Stimulated activated CD4-positive, alpha-beta T cell treated with anti-CD3 and anti-CD28 coated beads, TNF-alpha, amount 100 ng/mL, for 4 hours (primary cell): ENCODE results near the gene SEPTIN8.

Experiments
- DNase-seq, 3 experiments: peaks; one replicate each; pipeline ENCODE4 v3.0.0-alpha.2; 2020; ENCODE audit warnings: low read depth in 3 of 3

SEPTIN8 gene

DNA sequence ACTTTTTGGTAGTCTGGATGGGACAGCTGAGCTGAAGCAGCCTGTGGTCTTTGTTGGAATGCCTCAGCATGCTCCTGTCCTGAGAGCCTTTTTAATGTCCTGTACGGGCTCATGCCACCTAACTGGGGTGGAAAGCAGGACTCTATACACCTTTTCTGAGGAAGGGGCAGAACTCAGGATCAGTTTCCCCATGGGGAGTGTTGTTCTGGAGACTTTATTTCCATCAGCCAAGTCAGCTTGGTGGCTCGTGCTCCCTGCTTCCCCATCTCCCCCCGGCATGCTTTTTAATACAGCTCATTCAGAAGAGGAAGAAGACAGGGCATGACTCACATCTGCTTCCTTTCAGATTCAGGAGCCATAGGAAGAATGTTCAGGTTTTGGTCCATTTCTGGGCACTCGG lies 5.1 kb upstream of the SEPTIN8 start:
- DNase-seq = no peak

DNA sequence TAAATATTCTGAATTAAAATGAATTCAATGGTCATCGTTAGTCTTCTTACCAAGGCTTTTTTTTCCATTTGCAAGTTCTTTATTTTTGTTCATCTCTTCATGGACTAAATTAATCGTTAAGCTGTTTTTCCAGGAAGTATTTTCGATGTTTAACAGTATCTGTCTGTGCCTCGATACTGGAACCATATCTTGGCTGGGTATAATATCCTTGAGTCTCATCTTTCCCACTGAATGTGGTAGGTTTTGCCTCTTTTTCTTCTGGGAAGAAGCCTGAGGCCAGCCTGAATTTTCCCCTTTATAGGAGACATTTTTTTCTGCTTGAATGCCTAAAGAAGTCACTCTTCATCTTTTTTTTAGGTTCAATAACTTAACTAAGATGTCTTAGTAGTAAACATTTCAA lies 4.0 kb upstream of the SEPTIN8 start:
- DNase-seq = no peak

DNA sequence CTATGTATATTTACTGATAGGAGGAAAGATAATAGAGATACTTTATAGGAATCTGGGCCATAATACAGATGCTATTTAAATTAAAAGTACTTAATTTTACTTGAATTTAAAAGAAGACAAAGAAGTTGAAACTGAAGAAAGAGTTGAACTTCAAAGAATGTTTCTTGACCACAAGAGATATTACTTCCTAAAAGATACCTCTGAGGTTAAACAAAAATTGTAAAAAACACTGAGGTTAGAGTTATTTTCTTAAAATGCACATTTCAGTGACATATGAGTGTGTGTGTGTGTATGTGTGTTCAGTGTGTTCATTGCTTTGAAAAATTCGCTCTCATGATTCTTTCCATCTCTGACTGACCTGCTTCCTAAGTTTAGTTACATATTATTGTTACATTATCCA lies 3.5 kb upstream of the SEPTIN8 start:
- no peak for DNase-seq

DNA sequence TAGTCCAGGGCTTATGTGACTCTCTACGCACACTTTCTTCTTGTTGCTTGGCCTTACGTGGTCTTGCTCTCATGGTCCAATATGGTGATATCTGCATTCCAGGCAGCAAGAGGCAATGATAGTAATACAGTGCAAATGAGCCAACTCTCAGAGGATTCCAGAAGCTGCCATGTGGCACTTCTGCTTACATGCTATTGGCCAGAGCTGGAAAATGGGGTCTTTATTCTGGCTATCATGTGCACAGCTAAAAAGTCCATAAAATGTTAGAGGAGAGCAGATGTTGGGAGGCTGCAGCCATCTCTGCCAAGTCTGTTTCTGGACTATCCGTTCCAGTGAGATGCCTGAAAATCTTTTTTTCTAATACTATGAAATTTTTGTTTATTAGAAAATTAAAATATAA lies 2.9 kb upstream of the SEPTIN8 start:
- DNase-seq = no peak

- DNase-seq = no peak
These were observed 1.8 kb upstream of the SEPTIN8 start for GRCh38 chr5:132778856-132779255.

- no peak for DNase-seq
These were observed 1.1 kb upstream of the SEPTIN8 start for GRCh38 chr5:132778129-132778528.

DNA sequence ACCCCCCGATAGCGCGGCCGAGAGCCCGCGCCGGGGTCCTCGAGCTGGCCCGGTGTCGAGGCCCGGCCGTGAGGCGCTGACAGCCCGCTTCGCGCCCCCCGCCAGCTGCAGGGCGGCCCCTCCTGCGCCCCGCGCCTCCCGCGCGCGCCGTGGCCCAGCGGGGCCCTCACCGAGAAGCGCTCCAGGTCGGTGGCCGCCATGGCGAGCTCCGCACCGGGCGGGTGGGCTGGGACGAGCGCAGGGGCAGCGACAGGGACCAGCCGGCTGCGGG lies 166 bp downstream of the SEPTIN8 start:
- DNase-seq = peak in 1 of 3 experiments; percentile 5

DNA sequence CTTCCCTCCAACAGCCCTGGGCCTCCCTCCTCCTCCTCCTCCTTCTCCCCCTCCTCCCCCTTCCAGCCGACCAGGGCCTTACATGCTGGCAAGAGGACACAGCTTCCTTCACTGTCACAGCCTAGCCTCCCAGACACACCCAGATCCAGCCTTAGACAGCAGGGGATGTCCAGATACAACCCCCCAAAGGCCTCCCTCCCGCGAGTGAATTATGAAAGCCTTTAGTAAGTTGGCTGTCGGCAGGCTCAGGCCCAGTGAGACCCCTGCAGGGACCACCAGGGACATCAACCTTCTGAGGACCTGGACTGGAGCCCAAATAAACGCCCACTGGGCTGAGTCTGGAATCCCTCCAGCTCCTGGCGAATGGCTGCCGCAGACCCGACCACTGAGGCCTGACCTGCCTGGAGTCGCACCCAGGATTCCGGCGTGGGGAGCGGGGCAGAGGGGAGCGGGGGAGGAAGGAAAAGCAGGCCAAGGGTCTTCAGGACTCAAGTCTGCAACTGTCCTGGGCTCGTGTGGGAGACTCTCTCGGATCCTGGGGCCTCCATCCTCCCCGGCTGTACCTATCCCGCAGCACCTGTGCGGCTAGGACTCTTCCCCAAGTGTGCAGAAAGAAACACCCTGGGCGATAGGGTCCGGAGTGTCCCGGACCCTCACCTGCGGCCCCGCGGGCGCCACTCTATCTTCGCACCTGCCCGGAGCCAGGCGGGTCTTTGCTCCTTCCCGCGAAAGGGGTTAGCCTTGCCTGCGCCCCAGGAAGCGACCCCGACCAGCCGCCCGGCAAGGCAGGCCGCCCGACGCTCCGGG lies 705 bp downstream of the SEPTIN8 start:
- no peak for DNase-seq

GRCh38 chr5:132775476-132775961 lies 1.5 kb downstream of the SEPTIN8 start:
- no peak for DNase-seq

GRCh38 chr5:132774896-132775295 lies 2.1 kb downstream of the SEPTIN8 start:
- no peak for DNase-seq

DNA sequence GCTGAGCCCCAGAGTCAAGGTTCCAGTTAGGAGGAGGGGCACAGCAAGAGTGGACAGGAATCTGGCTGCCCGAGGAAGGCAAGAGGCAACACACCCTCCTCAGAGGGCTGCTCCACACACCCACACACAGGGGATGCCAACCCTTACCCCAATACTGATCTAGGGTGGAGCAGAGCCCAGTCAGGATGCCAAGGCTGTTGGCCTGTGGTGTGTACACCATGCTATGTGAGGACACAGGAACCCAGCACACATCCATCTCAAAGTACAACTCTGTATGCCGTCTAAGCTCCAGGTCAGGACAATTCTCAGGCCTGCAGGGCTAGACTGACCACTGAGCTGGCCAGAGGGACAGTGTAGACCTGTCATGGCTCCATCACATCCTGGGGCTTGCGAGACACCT lies 2.6 kb downstream of the SEPTIN8 start:
- DNase-seq = no peak

GRCh38 chr5:132773601-132774355 lies 3.3 kb downstream of the SEPTIN8 start:
- no peak for DNase-seq

DNA sequence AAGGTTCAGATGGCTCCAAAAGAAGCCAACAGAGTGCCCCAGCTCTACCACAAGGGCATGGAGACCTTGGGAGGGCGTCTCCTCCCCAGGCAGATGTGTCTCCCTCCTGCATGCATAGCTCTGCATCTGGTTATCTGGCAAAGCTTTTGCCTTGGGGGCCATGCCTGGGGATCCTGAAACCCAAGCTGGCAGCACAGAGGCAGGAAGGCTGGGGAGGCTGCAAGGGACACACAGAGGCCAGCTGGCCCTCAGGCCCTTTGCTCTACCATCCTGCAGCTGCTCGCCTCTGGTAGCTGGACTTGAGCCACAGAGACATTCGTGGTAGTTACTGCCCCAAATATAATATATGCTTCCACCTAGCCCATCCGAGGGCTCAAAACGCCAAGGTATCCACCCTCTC lies 3.9 kb downstream of the SEPTIN8 start:
- no peak for DNase-seq

DNA sequence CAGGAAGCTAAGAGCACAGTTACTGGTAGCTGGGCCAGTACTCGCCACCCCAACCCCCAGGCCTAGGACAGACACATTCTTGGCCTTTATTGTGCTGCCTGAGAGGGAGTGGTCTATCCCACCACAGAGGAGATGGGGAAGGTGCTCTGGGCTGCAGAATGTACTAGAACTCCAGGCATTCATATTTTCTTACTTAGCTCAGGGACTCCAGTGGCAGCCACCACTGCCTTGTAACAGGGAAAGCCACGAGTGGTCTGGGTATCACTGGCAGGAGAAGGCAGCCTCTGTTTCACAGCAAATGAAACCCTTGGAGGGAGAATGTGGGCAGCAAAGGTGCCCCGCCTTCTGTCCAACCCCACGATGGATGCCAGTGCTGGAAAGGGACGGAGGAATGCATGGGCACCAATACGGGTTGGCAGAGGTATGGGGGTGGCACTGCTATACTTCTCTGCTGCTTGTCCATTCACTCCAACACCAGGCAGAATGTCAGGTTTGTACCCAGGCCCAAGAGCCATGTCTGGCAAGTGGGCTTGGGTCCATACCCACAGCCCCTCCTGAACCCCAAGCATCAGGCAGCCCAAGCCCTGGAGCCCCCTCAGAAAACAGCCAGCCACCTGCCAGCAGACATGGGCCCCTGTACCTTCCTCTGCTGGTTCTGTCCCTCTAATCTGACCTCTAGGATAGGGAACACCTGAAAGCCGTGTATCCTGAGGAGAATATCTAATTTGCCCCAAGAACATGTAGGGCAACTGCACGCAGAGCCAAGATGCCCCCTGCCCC lies 4.6 kb downstream of the SEPTIN8 start:
- no peak for DNase-seq

GRCh38 chr5:132771503-132771998 lies 5.5 kb downstream of the SEPTIN8 start:
- DNase-seq = no peak

GRCh38 chr5:132770476-132771159 lies 6.4 kb downstream of the SEPTIN8 start:
- no peak for DNase-seq

DNA sequence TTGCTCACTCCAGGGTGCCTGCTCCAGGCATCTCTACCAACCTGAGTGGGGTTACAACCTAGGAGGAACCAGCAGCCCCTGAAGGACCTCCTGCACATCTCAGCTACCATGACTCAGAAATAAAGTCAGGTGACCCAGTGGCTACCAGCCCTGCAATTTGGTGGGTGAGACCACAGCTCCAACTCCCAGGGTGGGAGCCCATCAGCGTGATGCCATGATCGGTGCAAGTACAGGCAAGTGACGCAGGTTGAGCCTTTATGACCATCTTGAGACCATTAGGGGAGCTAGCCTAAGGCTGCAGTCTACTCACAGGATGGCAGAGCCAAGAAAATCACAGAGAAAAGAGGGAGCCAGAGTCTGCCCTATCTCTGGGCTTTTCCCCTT lies 8.6 kb downstream of the SEPTIN8 start:
- no peak for DNase-seq

DNA sequence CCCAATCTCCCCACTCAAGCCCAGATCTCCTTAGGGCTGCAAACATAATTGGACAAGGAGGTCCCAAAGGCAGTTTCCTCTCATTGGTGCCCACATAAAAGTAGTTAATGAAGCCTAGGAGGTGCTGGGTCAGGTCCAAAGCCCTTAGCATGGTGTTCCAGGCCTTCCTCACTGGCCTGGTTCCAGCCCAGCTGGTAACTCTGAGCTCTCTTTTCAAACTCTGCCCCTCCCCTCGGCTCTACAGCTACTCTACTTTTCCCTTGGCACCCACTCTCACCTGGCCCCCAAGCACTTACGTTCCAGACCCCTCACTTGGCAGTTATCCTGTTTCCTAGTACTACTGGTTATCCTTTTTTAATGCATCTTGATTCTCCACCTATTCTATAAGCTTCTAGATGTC lies 9.9 kb downstream of the SEPTIN8 start:
- no peak for DNase-seq

DNA sequence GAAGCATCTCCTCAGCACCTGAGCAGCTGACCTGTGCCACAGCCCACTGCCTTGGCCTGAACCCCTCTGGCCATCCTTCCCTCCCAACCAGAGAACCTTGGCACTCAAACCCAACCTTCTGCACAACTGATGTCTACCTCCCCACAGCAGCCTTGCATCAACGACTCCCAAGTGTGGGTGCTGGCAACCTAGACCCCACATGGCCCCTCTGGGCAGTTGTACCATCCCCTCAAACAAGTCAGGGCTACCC lies 10.3 kb downstream of the SEPTIN8 start:
- no peak for DNase-seq

DNA sequence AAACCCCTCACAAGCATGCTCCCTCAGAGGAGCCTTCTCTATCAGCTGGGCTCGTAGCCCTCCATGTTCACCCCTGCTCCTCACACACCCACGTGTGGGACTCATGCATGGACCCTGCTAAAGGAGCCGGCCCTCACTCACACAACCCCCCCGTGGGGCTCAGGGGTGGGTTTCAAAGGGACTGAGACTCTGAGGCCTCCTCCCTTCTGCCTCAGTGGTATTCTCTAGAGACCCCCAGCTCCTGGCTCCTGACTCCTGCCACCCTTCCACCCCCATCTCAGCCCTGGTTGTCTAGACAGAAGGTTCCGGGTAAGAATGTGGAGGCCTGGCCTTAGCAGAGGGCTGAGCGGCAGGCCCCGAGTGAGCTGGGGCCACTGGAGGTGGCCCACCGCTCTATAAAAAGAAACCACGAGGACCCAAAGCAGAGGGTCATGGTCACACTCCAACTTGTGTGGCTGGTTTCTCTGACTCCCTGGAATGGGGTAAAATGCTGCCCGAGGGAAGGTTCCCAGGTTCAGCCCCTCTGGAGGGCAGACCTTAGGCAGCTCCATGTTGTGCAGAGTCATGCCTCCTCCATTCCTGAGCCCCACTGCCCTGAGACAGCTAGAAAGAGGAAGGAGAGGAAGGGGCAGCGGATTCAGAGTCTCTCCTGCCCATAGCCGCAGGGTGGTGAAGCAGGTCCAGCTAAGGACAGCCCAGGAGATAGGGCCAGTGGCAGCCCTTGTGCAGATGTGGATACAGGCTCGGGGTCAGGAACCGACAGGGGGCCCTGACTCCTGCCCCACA lies 10.8 kb downstream of the SEPTIN8 start:
- no peak for DNase-seq

- no peak for DNase-seq
These were observed 11.6 kb downstream of the SEPTIN8 start for GRCh38 chr5:132765311-132766019.
